Activated naive CD4-positive, alpha-beta T cell treated with anti-CD3 and anti-CD28 coated beads for 36 hours (primary cell): ENCODE data around the gene NMNAT2. TPM values are rescaled to one million over a fixed set of nuclear protein-coding genes. Genes with fewer than 3 reads are reported as not detected.

Source experiments
- CTCF ChIA-PET: fragments of 350-600 bp; sonication (Branson Sonifier 250); formaldehyde crosslinking; loops from one replicate; lab custom pipeline; 2021; ENCODE audit warnings: antibody characterized with exemption; lab: Charles Lee
- DNase-seq: peaks from one replicate; pipeline ENCODE4 v3.0.0-alpha.2; 2020
- H3K27ac Mint-ChIP-seq: one replicate; pipeline ENCODE4 v1.8.0; 2021; ENCODE audit warnings: mild to moderate bottlenecking, mixed read lengths
- H3K27me3 Mint-ChIP-seq: one replicate; pipeline ENCODE4 v1.8.0; 2021; ENCODE audit warnings: low read depth, mixed read lengths
- H3K36me3 Mint-ChIP-seq: one replicate; pipeline ENCODE4 v1.8.0; 2021; ENCODE audit warnings: low read depth, mixed read lengths
- H3K4me1 Mint-ChIP-seq: one replicate; pipeline ENCODE4 v1.8.0; 2021; ENCODE audit warnings: low read depth, mixed read lengths
- H3K4me3 Mint-ChIP-seq: one replicate; pipeline ENCODE4 v1.8.0; 2021; ENCODE audit warnings: mild to moderate bottlenecking, moderate library complexity, mixed read lengths
- H3K9me3 Mint-ChIP-seq: one replicate; pipeline ENCODE4 v1.8.0; 2021; ENCODE audit warnings: mixed read lengths
- intact Hi-C: fragments of 100-400 bp; cut with micrococcal nuclease; formaldehyde crosslinking; loops from one replicate; pipeline ENCODE4 v1.15.1; 2023
- total RNA-seq, 2 experiments: library from RNA; stranded (reverse); gene quantifications; one replicate each; pipeline ENCODE4 v1.2.3, GENCODE V29; 2021

Gene NMNAT2
- total RNA-seq, 2 experiments from 2014 or later, result not detected

DNA sequence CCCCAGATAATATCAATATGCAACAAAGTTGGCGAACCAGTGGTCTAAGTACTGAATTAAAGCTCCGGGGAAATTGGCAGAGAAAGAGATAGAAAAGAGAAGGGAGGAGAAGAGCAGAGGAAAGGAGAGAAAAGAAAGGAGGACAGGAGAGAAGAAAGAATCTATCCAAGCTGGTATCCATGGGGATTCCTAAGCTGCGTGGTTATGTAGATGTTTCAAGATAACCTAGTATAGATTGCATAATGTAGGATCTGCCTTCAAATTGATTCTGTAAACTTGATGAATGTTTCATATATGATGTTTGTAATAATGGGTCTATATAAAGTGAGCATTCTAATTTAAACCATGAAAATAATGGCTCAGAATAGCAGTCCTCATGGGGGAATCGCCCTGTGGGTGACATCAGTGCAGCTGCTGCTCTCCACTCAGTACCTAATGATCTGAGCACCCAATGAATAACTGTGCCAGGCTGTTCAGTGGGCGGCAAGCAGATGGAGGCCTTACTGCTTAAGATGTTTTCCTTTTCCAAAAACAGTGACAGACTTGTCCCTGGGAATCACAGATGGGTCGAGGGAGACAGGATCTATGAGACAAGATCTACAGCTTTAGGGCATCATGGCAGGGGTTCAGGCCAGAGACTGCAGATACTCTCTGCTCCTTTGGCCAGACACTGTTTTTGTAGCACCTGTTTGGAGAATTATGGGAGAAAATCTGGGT lies 154.1 kb downstream of the NMNAT2 start:
- Mint-ChIP-seq H3K27me3 (peaks cover 14% of the 10 kb centered on the region), H3K4me1 (no peaks in the 10 kb centered on the region), H3K36me3 (no peaks in the 10 kb centered on the region), H3K27ac (no peak overlapping the region), H3K4me3 (no peak overlapping the region), H3K9me3 (no peaks in the 10 kb centered on the region)
- DNase-seq, result no peak
- intact Hi-C loops, result no loop called here
- CTCF ChIA-PET, result no interaction called here

DNA sequence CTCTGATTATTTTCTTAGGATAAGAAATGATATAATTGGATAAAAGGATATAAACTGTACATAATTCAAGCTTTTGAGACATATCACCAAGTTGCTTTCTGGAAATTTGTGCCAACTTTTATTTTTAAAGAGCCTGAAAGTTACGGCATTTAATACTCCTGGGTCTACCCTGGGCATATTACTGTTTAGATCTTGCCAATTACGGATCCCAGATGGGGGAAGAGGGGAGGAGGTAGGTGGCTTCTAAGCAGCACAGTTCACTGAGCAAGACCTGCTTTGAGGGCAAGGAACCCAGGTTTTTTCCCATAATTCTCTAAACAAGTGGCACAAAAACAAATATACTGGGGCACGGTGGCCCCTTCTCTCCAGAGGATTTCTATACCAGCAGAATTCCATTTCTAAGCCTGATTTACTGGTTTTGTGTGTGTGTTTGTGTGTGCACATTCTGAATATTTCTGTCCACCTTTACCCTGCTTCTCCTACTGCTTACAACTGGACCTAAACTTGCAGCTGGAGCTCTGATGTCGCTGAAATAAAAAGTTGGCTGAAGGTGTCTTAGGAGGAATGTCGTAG lies 155.5 kb downstream of the NMNAT2 start:
- H3K27ac Mint-ChIP-seq, result no peak overlapping the region
- no peaks in the 10 kb centered on the region for H3K4me1 Mint-ChIP-seq
- H3K9me3 Mint-ChIP-seq, result no peaks in the 10 kb centered on the region
- peaks cover 14% of the 10 kb centered on the region for H3K27me3 Mint-ChIP-seq
- H3K4me3 Mint-ChIP-seq, result no peak overlapping the region
- intact Hi-C loops, result no loop called here
- DNase-seq, result no peak
- H3K36me3 Mint-ChIP-seq, result no peaks in the 10 kb centered on the region
- CTCF ChIA-PET, result no interaction called here

DNA sequence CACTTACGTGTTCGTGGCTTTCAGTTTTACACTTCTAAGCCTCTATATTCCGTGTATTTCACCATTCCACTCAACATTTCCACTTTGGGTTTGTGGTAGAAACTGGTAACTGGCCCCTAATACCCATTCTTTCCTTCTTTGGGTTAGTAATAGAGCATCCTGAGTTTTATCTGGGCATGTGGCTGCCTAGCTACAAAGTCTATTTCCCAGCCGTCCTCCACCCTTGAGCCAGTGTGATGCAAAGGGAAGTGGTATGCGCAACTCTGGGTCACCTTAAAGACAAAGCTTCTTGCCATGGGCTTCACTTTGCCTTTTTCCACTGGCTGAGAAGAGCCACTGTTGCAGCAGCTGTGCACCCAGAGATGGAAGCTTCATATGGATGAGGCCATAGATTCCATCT lies 158.3 kb downstream of the NMNAT2 start:
- Mint-ChIP-seq H3K4me1 (no peaks in the 10 kb centered on the region), H3K27me3 (peaks cover 8% of the 10 kb centered on the region), H3K27ac (no peak overlapping the region), H3K4me3 (no peak overlapping the region), H3K36me3 (no peaks in the 10 kb centered on the region), H3K9me3 (no peaks in the 10 kb centered on the region)
- intact Hi-C loops, result no loop called here
- CTCF ChIA-PET, result no interaction called here
- no peak for DNase-seq

DNA sequence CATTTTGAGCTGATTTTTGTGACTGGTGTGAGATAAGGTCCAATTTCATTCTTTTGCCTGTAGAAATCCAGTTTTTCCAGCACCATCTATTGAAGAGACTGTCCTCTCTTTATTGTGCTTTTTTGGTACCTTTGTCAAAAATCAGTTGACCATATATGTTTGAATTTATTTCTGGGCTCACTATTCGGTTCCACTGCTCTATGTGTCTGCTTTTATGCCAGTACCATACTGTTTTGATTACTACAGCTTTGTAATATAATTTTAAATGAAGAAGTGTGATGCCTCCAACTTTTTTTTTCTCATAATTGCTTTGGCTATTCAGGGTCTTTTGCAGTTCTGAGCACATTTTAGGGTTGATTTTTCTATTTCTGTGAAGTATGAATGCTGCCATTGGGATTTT lies 163.1 kb downstream of the NMNAT2 start:
- intact Hi-C loops, result no loop called here
- no peak overlapping the region for H3K27ac Mint-ChIP-seq
- no peaks in the 10 kb centered on the region for H3K4me1 Mint-ChIP-seq
- no peaks in the 10 kb centered on the region for H3K27me3 Mint-ChIP-seq
- no peaks in the 10 kb centered on the region for H3K36me3 Mint-ChIP-seq
- H3K9me3 Mint-ChIP-seq, result no peaks in the 10 kb centered on the region
- no peak overlapping the region for H3K4me3 Mint-ChIP-seq
- CTCF ChIA-PET, result no interaction called here
- DNase-seq, result no peak

DNA sequence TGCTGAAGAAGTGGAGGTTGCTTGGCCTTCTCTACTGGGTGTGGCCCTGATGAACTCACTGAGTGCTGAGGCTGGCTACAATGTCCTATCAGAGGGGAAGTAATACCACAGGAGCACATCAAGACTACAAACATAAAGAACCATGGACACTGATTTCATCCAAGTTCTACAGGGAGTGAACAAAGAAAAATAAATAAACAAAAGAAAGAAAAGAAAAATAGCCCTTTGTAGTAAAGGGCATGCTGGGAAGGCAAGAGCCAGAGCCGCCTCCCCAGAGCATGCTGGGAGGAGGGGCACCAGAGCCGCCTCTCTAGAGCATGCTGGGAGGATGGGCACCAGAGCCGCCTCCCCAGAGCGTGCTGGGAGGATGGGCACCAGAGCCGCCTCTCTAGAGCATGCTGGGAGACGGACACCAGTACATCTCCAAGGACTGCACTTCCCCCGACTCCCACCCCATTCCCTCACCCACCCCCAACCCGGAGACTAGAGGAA lies 166.2 kb downstream of the NMNAT2 start:
- Mint-ChIP-seq H3K27ac (no peak overlapping the region), H3K4me1 (no peaks in the 10 kb centered on the region), H3K27me3 (no peaks in the 10 kb centered on the region), H3K4me3 (no peak overlapping the region), H3K36me3 (no peaks in the 10 kb centered on the region), H3K9me3 (no peaks in the 10 kb centered on the region)
- CTCF ChIA-PET, result no interaction called here
- intact Hi-C loops, result no loop called here
- DNase-seq, result no peak

DNA sequence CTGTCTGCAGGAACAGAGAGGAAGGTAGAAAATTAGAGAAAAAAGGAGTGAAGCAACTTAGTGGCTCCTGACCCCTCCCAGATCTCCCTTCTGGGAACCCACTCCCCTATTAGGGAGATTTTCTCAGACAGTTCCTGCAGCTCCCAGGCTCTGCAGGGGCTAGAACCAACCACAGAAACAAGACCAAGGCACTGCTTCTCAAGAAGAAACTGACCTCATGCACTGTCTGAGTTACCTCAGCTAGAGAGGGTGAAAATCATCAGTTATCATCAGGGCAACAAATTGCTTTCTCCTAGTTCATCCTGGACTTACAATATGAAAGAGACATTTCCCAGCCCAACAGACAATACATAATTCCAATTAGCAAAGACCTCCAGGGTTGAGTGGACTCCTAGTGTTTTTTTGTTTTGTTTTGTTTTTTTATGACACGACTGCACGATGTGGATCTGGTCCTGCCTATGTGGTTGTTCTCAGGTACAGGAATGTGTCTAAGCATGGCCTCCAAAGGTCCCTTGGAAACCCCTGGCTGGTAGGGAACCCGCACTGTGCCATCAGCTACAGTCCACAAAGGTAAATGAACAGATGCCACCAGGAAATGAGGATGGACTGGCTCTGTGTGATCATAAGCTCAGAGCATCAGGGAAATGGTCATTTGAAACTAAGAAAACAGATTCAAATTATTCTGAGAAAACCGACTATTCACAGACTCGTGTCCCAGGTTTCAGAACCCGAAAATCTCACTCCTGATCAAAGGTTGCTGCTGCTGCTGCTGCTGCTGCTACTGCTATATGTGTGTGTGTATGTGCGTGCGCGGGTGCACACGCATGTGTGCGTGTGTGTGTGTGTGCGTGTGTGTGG lies 166.8 kb downstream of the NMNAT2 start:
- no peaks in the 10 kb centered on the region for H3K36me3 Mint-ChIP-seq
- H3K4me3 Mint-ChIP-seq, result no peak overlapping the region
- H3K27me3 Mint-ChIP-seq, result peaks cover 3% of the 10 kb centered on the region
- H3K4me1 Mint-ChIP-seq, result no peaks in the 10 kb centered on the region
- CTCF ChIA-PET, result no interaction called here
- H3K9me3 Mint-ChIP-seq, result no peaks in the 10 kb centered on the region
- no peak overlapping the region for H3K27ac Mint-ChIP-seq
- no peak for DNase-seq
- intact Hi-C loops, result no loop called here

DNA sequence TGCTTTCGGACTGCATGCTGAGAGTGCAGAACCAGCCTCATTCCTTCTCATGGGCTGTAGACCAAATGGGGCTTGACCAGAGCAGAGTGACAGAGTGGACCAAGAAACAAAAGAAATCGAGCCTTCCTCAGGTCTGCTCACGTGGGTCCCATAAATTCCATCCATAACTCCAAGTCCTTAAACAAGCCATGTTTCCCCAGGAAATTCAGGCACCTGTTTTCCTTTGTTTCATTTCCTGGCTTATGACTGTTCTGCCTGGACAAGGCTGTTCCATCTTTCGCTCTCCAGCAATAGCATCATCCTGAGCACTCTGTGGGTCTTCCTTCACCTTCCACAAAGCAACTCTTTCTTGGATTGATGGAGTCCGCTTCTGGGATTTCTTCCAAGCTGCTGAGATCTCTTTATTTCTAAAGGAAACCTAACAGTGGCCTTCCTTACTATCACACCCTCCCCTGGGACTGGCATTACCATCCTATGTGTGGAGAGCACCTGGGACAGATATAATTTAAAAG lies 168.2 kb downstream of the NMNAT2 start:
- Mint-ChIP-seq H3K4me3 (no peak overlapping the region), H3K9me3 (no peaks in the 10 kb centered on the region), H3K27ac (no peak overlapping the region), H3K4me1 (no peaks in the 10 kb centered on the region), H3K27me3 (peaks cover 3% of the 10 kb centered on the region), H3K36me3 (no peaks in the 10 kb centered on the region)
- intact Hi-C loops, result no loop called here
- no peak for DNase-seq
- CTCF ChIA-PET, result no interaction called here

DNA sequence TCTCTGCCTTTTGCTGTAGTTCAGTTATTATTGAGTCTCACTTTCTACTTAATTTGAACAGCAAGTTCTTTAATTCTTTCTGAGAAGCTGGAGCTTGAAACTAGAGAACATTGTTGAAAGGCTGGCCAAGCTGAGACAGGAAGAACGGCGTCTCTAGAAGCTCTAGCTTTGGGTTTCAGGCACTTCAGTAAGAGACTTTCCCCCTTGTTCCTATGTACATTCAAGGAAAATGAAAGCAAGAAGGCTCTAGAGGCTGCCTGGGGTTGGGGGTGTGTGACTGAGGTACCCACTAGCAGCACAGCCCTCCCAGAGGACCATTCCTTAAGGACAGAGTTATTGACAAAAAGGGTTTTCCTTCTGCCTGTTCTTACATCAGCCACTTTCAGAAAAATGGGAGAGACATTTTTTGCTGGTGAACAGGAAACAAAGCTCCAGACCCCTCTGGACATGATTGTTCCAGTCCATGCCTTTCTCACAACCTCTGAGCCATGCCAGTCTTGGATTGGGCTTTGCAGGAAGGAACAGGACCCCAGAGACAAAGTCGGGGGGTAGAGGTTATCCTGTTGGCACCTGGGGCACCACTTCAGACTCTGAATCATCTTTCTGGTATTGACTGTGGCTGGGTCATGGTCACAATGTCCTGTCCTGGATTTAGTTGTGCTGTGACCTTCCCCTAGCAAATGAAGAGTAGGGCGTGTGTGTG lies 169.0 kb downstream of the NMNAT2 start:
- Mint-ChIP-seq H3K27ac (no peak overlapping the region), H3K4me1 (no peaks in the 10 kb centered on the region), H3K27me3 (peaks cover 3% of the 10 kb centered on the region), H3K9me3 (no peaks in the 10 kb centered on the region), H3K36me3 (no peaks in the 10 kb centered on the region), H3K4me3 (no peak overlapping the region)
- no peak for DNase-seq
- intact Hi-C loops, result no loop called here
- CTCF ChIA-PET, result interaction anchor here (0.6 kb wide), 1 partner anchor 345 kb away, joined by 3 read pairs; no protein-coding TSS in a partner anchor

DNA sequence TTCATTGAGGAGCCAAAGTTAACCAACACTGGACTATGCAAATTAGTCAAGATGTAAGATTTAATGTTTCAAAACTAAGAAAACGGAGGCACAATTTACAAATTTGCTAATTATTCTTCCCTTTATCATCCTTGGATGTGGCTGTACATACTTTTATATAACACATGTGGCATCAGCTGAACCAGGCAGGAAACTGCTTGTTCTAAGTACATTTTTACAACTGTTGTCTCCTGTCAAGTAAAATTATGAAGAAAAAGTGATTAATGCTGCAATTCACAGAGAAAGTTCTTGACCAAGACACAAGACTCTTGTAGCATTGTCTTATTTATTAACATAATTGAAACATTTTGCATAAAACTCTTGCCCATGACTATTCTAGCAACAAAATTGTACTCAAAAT lies 170.2 kb downstream of the NMNAT2 start:
- intact Hi-C loops, result no loop called here
- no peak for DNase-seq
- H3K27me3 Mint-ChIP-seq, result peaks cover 3% of the 10 kb centered on the region
- H3K4me1 Mint-ChIP-seq, result no peaks in the 10 kb centered on the region
- no peak overlapping the region for H3K4me3 Mint-ChIP-seq
- H3K36me3 Mint-ChIP-seq, result no peaks in the 10 kb centered on the region
- CTCF ChIA-PET, result interaction anchor here (0.6 to 0.8 kb wide), 2 partner anchors 21 to 1412 kb away, joined by 3 read pairs; no protein-coding TSS in a partner anchor
- H3K9me3 Mint-ChIP-seq, result no peaks in the 10 kb centered on the region
- no peak overlapping the region for H3K27ac Mint-ChIP-seq

DNA sequence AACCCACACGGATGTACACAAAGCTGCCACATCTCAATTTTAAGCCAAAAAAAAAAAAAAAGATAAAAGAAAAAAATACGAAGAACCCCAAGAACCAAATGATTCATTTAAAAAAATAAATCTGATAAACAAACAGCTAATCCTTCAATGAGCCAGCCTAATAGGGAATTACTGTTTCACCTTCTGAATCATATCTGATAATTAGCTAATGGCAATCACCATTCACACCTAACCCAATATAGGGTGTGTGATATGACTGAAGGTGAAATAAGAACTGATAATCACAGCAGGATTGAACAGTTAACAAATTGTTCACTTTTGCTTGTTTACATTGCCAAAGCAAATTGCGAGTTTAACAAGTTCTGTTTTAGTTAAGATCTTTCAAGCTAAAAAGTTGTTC lies 170.7 kb downstream of the NMNAT2 start:
- intact Hi-C loops, result no loop called here
- DNase-seq, result no peak
- H3K27me3 Mint-ChIP-seq, result peaks cover 3% of the 10 kb centered on the region
- CTCF ChIA-PET, result interaction anchor here (0.5 to 0.7 kb wide), 3 partner anchors 132 to 1411 kb away, joined by 3 to 5 read pairs (median 4); no protein-coding TSS in a partner anchor
- no peaks in the 10 kb centered on the region for H3K9me3 Mint-ChIP-seq
- no peak overlapping the region for H3K4me3 Mint-ChIP-seq
- H3K36me3 Mint-ChIP-seq, result no peaks in the 10 kb centered on the region
- H3K4me1 Mint-ChIP-seq, result no peaks in the 10 kb centered on the region
- no peak overlapping the region for H3K27ac Mint-ChIP-seq

DNA sequence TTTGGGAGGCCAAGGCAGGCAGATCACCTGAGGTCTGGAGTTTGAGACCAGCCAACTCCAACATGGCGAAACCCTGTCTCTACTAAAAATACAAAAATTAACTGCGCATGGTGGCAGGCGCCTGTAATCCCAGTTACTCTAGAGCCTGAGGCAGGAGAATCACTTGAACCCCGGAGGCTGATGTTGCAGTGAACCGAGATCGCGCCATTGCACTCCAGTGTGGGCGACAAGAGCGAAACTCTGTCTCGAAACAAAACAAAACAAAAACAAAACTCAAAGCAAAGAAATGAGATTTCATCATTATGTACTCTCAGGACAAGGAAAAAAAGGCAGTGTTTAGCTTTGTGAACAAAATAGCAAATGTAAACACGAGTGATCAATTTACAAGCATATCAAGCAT lies 171.1 kb downstream of the NMNAT2 start:
- Mint-ChIP-seq H3K27me3 (peaks cover 3% of the 10 kb centered on the region), H3K27ac (no peak overlapping the region), H3K4me3 (no peak overlapping the region), H3K36me3 (no peaks in the 10 kb centered on the region), H3K4me1 (no peaks in the 10 kb centered on the region), H3K9me3 (no peaks in the 10 kb centered on the region)
- CTCF ChIA-PET, result interaction anchor here (0.5 to 0.7 kb wide), 3 partner anchors 132 to 1411 kb away, joined by 3 to 5 read pairs (median 4); no protein-coding TSS in a partner anchor
- DNase-seq, result no peak
- intact Hi-C loops, result no loop called here

DNA sequence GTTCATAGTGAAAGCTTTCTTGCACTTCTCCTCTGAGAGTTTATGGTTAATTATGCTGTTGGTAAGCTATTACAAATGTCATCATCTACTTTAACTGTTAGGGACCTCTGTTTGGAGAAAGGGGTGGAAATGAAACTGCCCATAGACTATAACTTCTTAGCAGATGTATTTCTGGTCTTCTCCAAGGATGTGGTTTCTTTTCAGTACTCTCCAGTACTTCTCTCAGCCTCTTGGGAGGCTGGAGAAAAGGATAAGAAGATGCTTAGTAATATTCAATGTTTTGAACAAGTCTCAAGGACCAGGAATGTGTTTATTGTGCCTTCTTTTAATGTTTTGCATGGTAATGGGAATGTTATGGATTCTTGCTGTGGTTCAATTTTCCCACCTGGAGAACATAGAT lies 171.7 kb downstream of the NMNAT2 start:
- no peaks in the 10 kb centered on the region for H3K4me1 Mint-ChIP-seq
- peaks cover 3% of the 10 kb centered on the region for H3K27me3 Mint-ChIP-seq
- no peak for DNase-seq
- no peak overlapping the region for H3K27ac Mint-ChIP-seq
- CTCF ChIA-PET, result no interaction called here
- H3K9me3 Mint-ChIP-seq, result no peaks in the 10 kb centered on the region
- H3K36me3 Mint-ChIP-seq, result no peaks in the 10 kb centered on the region
- no peak overlapping the region for H3K4me3 Mint-ChIP-seq
- intact Hi-C loops, result no loop called here
